DOHH2 (cell line): Measurements from ENCODE around the gene RELN.

Experiments used
- CTCF ChIP-seq: fragments of 200-600 bp; sonication (generic); IDR thresholded peaks from one replicate; pipeline ENCODE4 v1.5.1; 2014; ENCODE audit warnings: antibody characterized with exemption, mild to moderate bottlenecking, low read depth, low read length; ENCODE audit not compliant: poor library complexity, severe bottlenecking
- EZH2phosphoT487 ChIP-seq: fragments of 200-600 bp; sonication (generic); IDR thresholded peaks from 2 replicates; pipeline ENCODE4 v1.6.1; 2017; ENCODE audit warnings: borderline replicate concordance, mild to moderate bottlenecking, antibody characterized with exemption, low read length, moderate library complexity, mixed read lengths

- no peak for TF ChIP-seq CTCF
- no peak for TF ChIP-seq EZH2phosphoT487
These were observed 1.9 kb upstream of the RELN start for GRCh38 chr7:103991406-103991805.
